HCT116 (cell line): Measurements from ENCODE around the gene ATRN. TPM values are rescaled to one million over a fixed set of nuclear protein-coding genes. Genes with fewer than 3 reads are reported as not detected.

Source experiments
- ATAC-seq: fragments of 200-7000 bp; cut with Tn5 transposase; 2 replicates; pipeline ENCODE4 v1.9.1; 2020; ENCODE audit warnings: mild to moderate bottlenecking, moderate library complexity
- BruUV-seq: library from RNA; stranded (reverse); fragments of 400-500 nt; replicated peaks from 2 replicates; lab custom pipeline; 2021; lab: Mats Ljungman, UMichigan
- CTCF ChIA-PET: fragments of 300-600 bp; sonication (Branson Sonifier 250); formaldehyde crosslinking; loops from one replicate; lab custom pipeline; 2021; ENCODE audit warnings: antibody characterized with exemption; lab: Charles Lee
- POLR2A ChIA-PET: fragments of 300-600, 350-600 bp; sonication (Branson Sonifier 250); formaldehyde crosslinking; loops from one replicate; lab custom pipeline; 2021; ENCODE audit warnings: antibody characterized with exemption; lab: Charles Lee
- RAD21 ChIA-PET, 2 experiments: fragments of 300-600 bp; sonication (Branson Sonifier 250); formaldehyde crosslinking; loops; one replicate each; lab custom pipeline; 2023; ENCODE audit warnings: low total read pairs in 2 of 2; ENCODE audit not compliant: uncharacterized antibody in 2 of 2, unreplicated experiment in 2 of 2, low non-redundant PET in 1 of 2; lab: Charles Lee
- DNase-seq: peaks from one replicate; pipeline ENCODE4 v3.0.0-alpha.2; 2010; ENCODE audit warnings: low read depth, low spot score
- H2AFZ ChIP-seq: fragments of 200-600 bp; shearing (Covaris generic), sonication (generic); 2 replicates; pipeline ENCODE4 v1.6.1; 2017; ENCODE audit warnings: low read depth, mixed run types, mixed read lengths, antibody characterized with exemption, low read length; ENCODE audit not compliant: poor library complexity, severe bottlenecking
- H3K27ac ChIP-seq: 2 replicates; pipeline ENCODE4 v1.5.1; 2012; ENCODE audit warnings: low read depth, low read length
- H3K27me3 ChIP-seq: fragments of 200-600 bp; sonication (generic); 2 replicates; pipeline ENCODE4 v1.6.1; 2016; ENCODE audit warnings: mixed run types, low read length, mixed read lengths; ENCODE audit not compliant: insufficient read depth
- H3K36me3 ChIP-seq, 2 experiments: fragments of 200-500 bp in 1 of 2; fragments of 200-600 bp in 1 of 2; sonication (Bioruptor generic) in 1 of 2; sonication (generic) in 1 of 2; 2 replicates each; pipeline versions ENCODE4 v1.5.1 to v1.6.1; 2014 to 2016; ENCODE audit warnings: low read length in 2 of 2, inconsistent platforms in 1 of 2, mixed read lengths in 1 of 2, mixed run types in 1 of 2; ENCODE audit not compliant: insufficient read depth in 2 of 2, control insufficient read depth in 1 of 2
- H3K4me1 ChIP-seq, 2 experiments: fragments of 200-600 bp in 1 of 2; sonication (generic) in 1 of 2; 2 replicates each; pipeline versions ENCODE4 v1.5.1 to v1.6.1; 2012 to 2017; ENCODE audit warnings: low read length in 2 of 2, inconsistent platforms in 1 of 2, mild to moderate bottlenecking in 1 of 2, mixed read lengths in 1 of 2, mixed run types in 1 of 2, moderate library complexity in 1 of 2; ENCODE audit not compliant: insufficient read depth in 2 of 2, control insufficient read depth in 1 of 2
- H3K4me2 ChIP-seq: fragments of 200-600 bp; sonication (generic); 2 replicates; pipeline ENCODE4 v1.6.1; 2017; ENCODE audit warnings: mixed run types, low read length, mixed read lengths
- H3K4me3 ChIP-seq, 2 experiments: fragments of 200-600 bp in 1 of 2; sonication (generic) in 1 of 2; replicated peaks in 1 of 2; 2 replicates each; pipeline ENCODE4 v1.5.1; 2011 to 2016; ENCODE audit warnings: low read length in 2 of 2, control low read depth in 1 of 2, low read depth in 1 of 2, mild to moderate bottlenecking in 1 of 2, mixed read lengths in 1 of 2, mixed run types in 1 of 2
- H3K79me2 ChIP-seq: fragments of 200-600 bp; sonication (generic); 2 replicates; pipeline ENCODE4 v1.6.1; 2017; ENCODE audit warnings: mild to moderate bottlenecking, mixed run types, low read length, moderate library complexity, mixed read lengths; ENCODE audit not compliant: insufficient read depth
- H3K9ac ChIP-seq: fragments of 200-600 bp; sonication (generic); 2 replicates; pipeline ENCODE4 v1.6.1; 2016; ENCODE audit warnings: low read length, mixed read lengths
- H3K9me2 ChIP-seq: fragments of 200-600 bp; sonication (generic), shearing (Covaris generic); 2 replicates; pipeline ENCODE4 v1.6.1; 2017; ENCODE audit warnings: mixed run types, mild to moderate bottlenecking, moderate library complexity; ENCODE audit not compliant: insufficient read depth
- H3K9me3 ChIP-seq, 2 experiments: fragments of 200-500 bp in 1 of 2; fragments of 200-600 bp in 1 of 2; sonication (Bioruptor generic) in 1 of 2; sonication (generic) in 1 of 2; 2 replicates each; pipeline ENCODE4 v1.6.1; 2014 to 2017; ENCODE audit warnings: low read length in 2 of 2, mixed read lengths in 2 of 2, inconsistent platforms in 1 of 2, low read depth in 1 of 2, mild to moderate bottlenecking in 1 of 2, mixed run types in 1 of 2, moderate library complexity in 1 of 2; ENCODE audit not compliant: control insufficient read depth in 1 of 2, insufficient read depth in 1 of 2
- H4K20me1 ChIP-seq: fragments of 200-600 bp; sonication (generic), shearing (Covaris generic); 2 replicates; pipeline ENCODE4 v1.6.1; 2017; ENCODE audit warnings: mixed run types, mild to moderate bottlenecking, moderate library complexity; ENCODE audit not compliant: insufficient read depth
- CEBPB ChIP-seq: IDR thresholded peaks from 2 replicates; pipeline ENCODE4 v1.6.1; 2012; ENCODE audit warnings: low read depth
- EGR1 ChIP-seq: IDR thresholded peaks from 2 replicates; pipeline ENCODE4 v1.6.1; 2012; ENCODE audit warnings: low read depth
- EZH2 ChIP-seq: fragments of 200-600 bp; sonication (generic); IDR thresholded peaks from 2 replicates; pipeline ENCODE4 v1.6.1; 2017; ENCODE audit warnings: antibody characterized with exemption, mixed run types
- SP1 ChIP-seq: IDR thresholded peaks from 2 replicates; pipeline ENCODE4 v1.6.1; 2012; ENCODE audit warnings: low read depth
- ZFX ChIP-seq: fragments of 450-650 bp; IDR thresholded peaks from 2 replicates; pipeline ENCODE4 v1.6.1; 2017
- intact Hi-C: fragments of 100-400 bp; cut with micrococcal nuclease; formaldehyde crosslinking; loops from 2 replicates; pipeline ENCODE4 v1.10.0; 2022
- total RNA-seq: library from RNA; stranded (reverse); gene quantifications from one replicate; pipeline ENCODE4 v1.2.1, GENCODE V29; 2021; ENCODE audit not compliant: unreplicated experiment
- TF ChIP-seq, protein P1 (sequence below): IDR thresholded peaks from 2 replicates; pipeline ENCODE4 v1.6.1; 2012; ENCODE audit warnings: low read depth
- TF ChIP-seq, protein P2 (sequence below): IDR thresholded peaks from 2 replicates; pipeline ENCODE4 v1.6.1; 2012
- TF ChIP-seq, protein P3 (sequence below): IDR thresholded peaks from 2 replicates; pipeline ENCODE4 v1.6.1; 2012

The ATRN gene
- total RNA-seq, 1 experiment from 2014 or later = 24.4 TPM

DNA sequence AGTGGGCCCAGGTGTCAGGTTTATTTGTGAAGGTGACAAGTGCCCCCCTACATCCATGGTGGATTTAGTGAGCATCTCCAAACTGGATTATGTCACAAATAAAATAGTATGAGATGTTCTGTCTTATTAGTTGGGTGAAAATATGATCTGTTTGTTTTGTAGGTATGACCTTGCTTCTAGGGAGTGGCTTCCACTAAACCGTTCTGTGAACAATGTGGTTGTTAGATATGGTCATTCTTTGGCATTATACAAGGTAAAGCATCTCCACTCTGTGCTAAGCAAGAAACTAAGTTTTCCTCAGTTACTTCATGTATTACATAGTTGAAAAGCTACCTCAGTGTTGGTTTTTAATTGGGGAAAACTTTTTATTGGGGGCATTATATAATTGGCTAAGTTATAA, 88.4 kb downstream of the ATRN start (continued):
- TF ChIP-seq, protein P1, sequence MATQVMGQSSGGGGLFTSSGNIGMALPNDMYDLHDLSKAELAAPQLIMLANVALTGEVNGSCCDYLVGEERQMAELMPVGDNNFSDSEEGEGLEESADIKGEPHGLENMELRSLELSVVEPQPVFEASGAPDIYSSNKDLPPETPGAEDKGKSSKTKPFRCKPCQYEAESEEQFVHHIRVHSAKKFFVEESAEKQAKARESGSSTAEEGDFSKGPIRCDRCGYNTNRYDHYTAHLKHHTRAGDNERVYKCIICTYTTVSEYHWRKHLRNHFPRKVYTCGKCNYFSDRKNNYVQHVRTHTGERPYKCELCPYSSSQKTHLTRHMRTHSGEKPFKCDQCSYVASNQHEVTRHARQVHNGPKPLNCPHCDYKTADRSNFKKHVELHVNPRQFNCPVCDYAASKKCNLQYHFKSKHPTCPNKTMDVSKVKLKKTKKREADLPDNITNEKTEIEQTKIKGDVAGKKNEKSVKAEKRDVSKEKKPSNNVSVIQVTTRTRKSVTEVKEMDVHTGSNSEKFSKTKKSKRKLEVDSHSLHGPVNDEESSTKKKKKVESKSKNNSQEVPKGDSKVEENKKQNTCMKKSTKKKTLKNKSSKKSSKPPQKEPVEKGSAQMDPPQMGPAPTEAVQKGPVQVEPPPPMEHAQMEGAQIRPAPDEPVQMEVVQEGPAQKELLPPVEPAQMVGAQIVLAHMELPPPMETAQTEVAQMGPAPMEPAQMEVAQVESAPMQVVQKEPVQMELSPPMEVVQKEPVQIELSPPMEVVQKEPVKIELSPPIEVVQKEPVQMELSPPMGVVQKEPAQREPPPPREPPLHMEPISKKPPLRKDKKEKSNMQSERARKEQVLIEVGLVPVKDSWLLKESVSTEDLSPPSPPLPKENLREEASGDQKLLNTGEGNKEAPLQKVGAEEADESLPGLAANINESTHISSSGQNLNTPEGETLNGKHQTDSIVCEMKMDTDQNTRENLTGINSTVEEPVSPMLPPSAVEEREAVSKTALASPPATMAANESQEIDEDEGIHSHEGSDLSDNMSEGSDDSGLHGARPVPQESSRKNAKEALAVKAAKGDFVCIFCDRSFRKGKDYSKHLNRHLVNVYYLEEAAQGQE = no peak
- TF ChIP-seq ZFX (no peak), EZH2 (no peak)
- TF ChIP-seq, protein P2, sequence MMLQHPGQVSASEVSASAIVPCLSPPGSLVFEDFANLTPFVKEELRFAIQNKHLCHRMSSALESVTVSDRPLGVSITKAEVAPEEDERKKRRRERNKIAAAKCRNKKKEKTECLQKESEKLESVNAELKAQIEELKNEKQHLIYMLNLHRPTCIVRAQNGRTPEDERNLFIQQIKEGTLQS = no peak
- TF ChIP-seq, protein P3, sequence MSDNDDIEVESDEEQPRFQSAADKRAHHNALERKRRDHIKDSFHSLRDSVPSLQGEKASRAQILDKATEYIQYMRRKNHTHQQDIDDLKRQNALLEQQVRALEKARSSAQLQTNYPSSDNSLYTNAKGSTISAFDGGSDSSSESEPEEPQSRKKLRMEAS = no peak

DNA sequence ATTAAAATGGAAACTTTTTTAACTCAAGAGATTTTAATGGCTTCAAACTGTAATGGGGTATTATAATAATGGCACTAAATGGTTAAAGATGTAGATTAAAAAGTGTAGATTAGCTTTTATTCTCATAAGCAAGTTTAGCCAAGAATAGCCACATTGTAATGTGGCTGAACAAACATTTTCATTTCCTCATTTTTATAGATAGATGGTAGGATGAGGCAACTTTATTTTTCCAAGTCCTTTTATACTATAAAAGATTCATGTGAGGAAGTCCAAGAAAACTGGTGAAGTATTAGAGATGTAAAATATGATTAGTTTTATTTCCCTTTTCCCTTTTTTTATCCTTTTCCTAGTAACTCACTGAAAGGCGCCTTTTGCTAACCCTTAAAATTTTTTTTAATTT, 88.8 kb downstream of the ATRN start:
- POLR2A ChIA-PET = no interaction called here
- RAD21 ChIA-PET = no interaction called here
- Histone ChIP-seq H3K27me3 (no peaks in the 10 kb centered on the region), H3K4me2 (no peak overlapping the region), H4K20me1 (no peaks in the 10 kb centered on the region), H3K9me3 (no peaks in the 10 kb centered on the region), H3K9ac (no peak overlapping the region), H3K4me3 (no peak overlapping the region), H3K4me1 (no peaks in the 10 kb centered on the region), H3K36me3 (0 out of 4 replicates have a peak, but pooled peaks cover 0 to 2% of the 10 kb centered on the region in 2 experiments), H3K27ac (no peak overlapping the region), H2AFZ (no peak overlapping the region), H3K79me2 (no peaks in the 10 kb centered on the region), H3K9me2 (no peaks in the 10 kb centered on the region)
- TF ChIP-seq SP1 = no peak
- TF ChIP-seq EGR1 = no peak
- no peak for TF ChIP-seq CEBPB
- ATAC-seq (no peak), DNase-seq (no peak)
- CTCF ChIA-PET = no interaction called here
- intact Hi-C loops = loop anchor here (5.0 kb wide), 1 partner anchor 208 kb away; the partner anchor contains the start of gene ADISSP
- BruUV-seq = no TSS peak
